HEK293 (cell line): ENCODE data around the gene LRRC26.

Experiments used
- CTCF ChIA-PET: fragments of 350-600 bp; formaldehyde crosslinking; extraction: SDS; loops from one replicate; lab custom pipeline; 2021; ENCODE audit warnings: antibody characterized with exemption; lab: Yijun Ruan, JAX
- POLR2A ChIA-PET: fragments of 300-600 bp; formaldehyde crosslinking; extraction: SDS; loops from one replicate; lab custom pipeline; 2020; ENCODE audit warnings: antibody characterized with exemption, inconsistent platforms; lab: Yijun Ruan, JAX
- H3K27ac ChIP-seq: fragments of 200-500 bp; sonication (Bioruptor generic); 2 replicates; pipeline ENCODE4 v1.5.1; 2014; ENCODE audit warnings: low read depth, low read length, control low read depth, inconsistent platforms; ENCODE audit errors: extremely low read depth
- H3K36me3 ChIP-seq, 2 experiments: fragments of 200-500 bp in 1 of 2; sonication (Bioruptor generic) in 1 of 2; 1 replicate in 1 of 2; 2 replicates in 1 of 2; pipeline ENCODE4 v1.5.1; 2014 to 2017; ENCODE audit warnings: inconsistent platforms in 2 of 2, low read length in 2 of 2; ENCODE audit not compliant: control insufficient read depth in 2 of 2, insufficient read depth in 1 of 2
- H3K4me1 ChIP-seq: fragments of 200-500 bp; sonication (Bioruptor generic); 2 replicates; pipeline ENCODE4 v1.5.1; 2014; ENCODE audit warnings: mild to moderate bottlenecking, low read length, inconsistent platforms; ENCODE audit not compliant: control insufficient read depth, insufficient read depth
- H3K4me3 ChIP-seq: 2 replicates; pipeline ENCODE4 v1.5.1; 2011; ENCODE audit warnings: low read depth, mild to moderate bottlenecking, control low read depth, low read length, moderate library complexity
- H3K9me3 ChIP-seq: fragments of 200-500 bp; sonication (Bioruptor generic); 2 replicates; pipeline ENCODE4 v1.5.1; 2014; ENCODE audit warnings: low read depth, low read length, inconsistent platforms; ENCODE audit not compliant: control insufficient read depth, insufficient read depth
- BCL11B ChIP-seq: fragments of 450-650 bp; formaldehyde crosslinking; IDR thresholded peaks from 2 replicates; pipeline ENCODE4 v1.5.1; 2016; ENCODE audit warnings: low read depth, missing biosample characterization, missing genetic modification characterization
- GLIS1 ChIP-seq: fragments of 450-650 bp; formaldehyde crosslinking; IDR thresholded peaks from 2 replicates; pipeline ENCODE4 v1.5.1; 2016; ENCODE audit warnings: missing biosample characterization, missing genetic modification characterization
- GLIS2 ChIP-seq: fragments of 450-650 bp; formaldehyde crosslinking; IDR thresholded peaks from 2 replicates; pipeline ENCODE4 v1.5.1; 2016; ENCODE audit warnings: missing biosample characterization, missing genetic modification characterization
- HOXD13 ChIP-seq: sonication (generic); formaldehyde crosslinking; IDR thresholded peaks from 2 replicates; pipeline ENCODE4 v1.8.0; 2022; ENCODE audit warnings: missing genetic modification reagents, borderline replicate concordance
- REPIN1 ChIP-seq: fragments of 450-650 bp; formaldehyde crosslinking; IDR thresholded peaks from 2 replicates; pipeline ENCODE4 v1.5.1; 2017; ENCODE audit warnings: missing biosample characterization, missing genetic modification characterization, low read depth
- ZBTB6 ChIP-seq: fragments of 450-650 bp; formaldehyde crosslinking; IDR thresholded peaks from 2 replicates; pipeline ENCODE4 v1.5.1; 2017; ENCODE audit warnings: missing biosample characterization, missing genetic modification characterization
- ZFP69B ChIP-seq: fragments of 450-650 bp; formaldehyde crosslinking; IDR thresholded peaks from 2 replicates; pipeline ENCODE4 v1.5.1; 2016; ENCODE audit warnings: missing biosample characterization, missing genetic modification characterization
- ZIC2 ChIP-seq: fragments of 450-650 bp; formaldehyde crosslinking; IDR thresholded peaks from 2 replicates; pipeline ENCODE4 v1.5.1; 2016; ENCODE audit warnings: missing biosample characterization, missing genetic modification characterization
- ZNF16 ChIP-seq: fragments of 450-650 bp; formaldehyde crosslinking; IDR thresholded peaks from 2 replicates; pipeline ENCODE4 v1.5.1; 2016; ENCODE audit warnings: low read depth, missing biosample characterization, missing genetic modification characterization
- ZNF274 ChIP-seq, 2 experiments: fragments of 200-500 bp in 1 of 2; fragments of 450-650 bp in 1 of 2; sonication (Bioruptor generic) in 1 of 2; formaldehyde crosslinking in 1 of 2; IDR thresholded peaks; 2 replicates each; pipeline versions ENCODE4 v1.5.1 to v1.6.1; 2014 to 2016; ENCODE audit warnings: borderline replicate concordance in 1 of 2, inconsistent platforms in 1 of 2, low read length in 1 of 2, missing biosample characterization in 1 of 2, missing genetic modification characterization in 1 of 2
- ZNF335 ChIP-seq: fragments of 450-650 bp; formaldehyde crosslinking; conservative IDR thresholded peaks from 2 replicates; pipeline ENCODE4 v1.5.1; 2016; ENCODE audit warnings: missing biosample characterization, missing genetic modification characterization
- ZNF398 ChIP-seq: fragments of 450-650 bp; formaldehyde crosslinking; IDR thresholded peaks from 2 replicates; pipeline ENCODE4 v1.5.1; 2017; ENCODE audit warnings: missing biosample characterization, missing genetic modification characterization
- ZNF449 ChIP-seq: fragments of 450-650 bp; formaldehyde crosslinking; IDR thresholded peaks from 2 replicates; pipeline ENCODE4 v1.5.1; 2017; ENCODE audit warnings: missing biosample characterization, mild to moderate bottlenecking, missing genetic modification characterization, moderate library complexity
- ZNF513 ChIP-seq: fragments of 450-650 bp; IDR thresholded peaks from 2 replicates; pipeline ENCODE4 v1.5.1; 2018; ENCODE audit warnings: missing biosample characterization, missing genetic modification characterization
- ZNF785 ChIP-seq: fragments of 450-650 bp; formaldehyde crosslinking; IDR thresholded peaks from 2 replicates; pipeline ENCODE4 v1.5.1; 2016; ENCODE audit warnings: missing biosample characterization, missing genetic modification characterization

The LRRC26 gene

GRCh38 chr9:137193771-137194170, 23.9 kb upstream of the LRRC26 start:
- Histone ChIP-seq H3K27ac (no peak overlapping the region), H3K4me1 (peaks cover 8% of the 10 kb centered on the region; the same call in 1 of the 2 replicates), H3K9me3 (no peaks in the 10 kb centered on the region), H3K36me3 (peaks cover 0 to 30% of the 10 kb centered on the region in 2 experiments; a peak in 1 of 3 replicates), H3K4me3 (no peak overlapping the region)
- POLR2A ChIA-PET: interaction anchor here (0.9 to 3.1 kb wide), 6 partner anchors 18 to 107 kb away, joined by 4 to 18 read pairs (median 6); partner anchors contain the start of genes MAN1B1 and TUBB4B
- CTCF ChIA-PET: interaction anchor here (1.0 to 2.3 kb wide), 3 partner anchors 17 to 42 kb away, joined by 3 to 10 read pairs (median 9); partner anchors contain the start of gene RNF224
- TF ChIP-seq ZNF16 (tag by site-specific recombination) (no peak), ZBTB6 (0 out of 2 replicates have a peak, but pooled peaks have one; percentile 40), ZNF449 (tag by site-specific recombination) (no peak), ZNF335 (peak; percentile 68), GLIS2 (0 out of 2 replicates have a peak, but pooled peaks have one; percentile 46), ZNF274 (IDR thresholded peaks at IDR 0.05; ENCODE audit: low read length) (no peak), ZNF274 (tag by site-specific recombination; IDR thresholded peaks at IDR 0.05; ENCODE audit: borderline replicate concordance) (no peak), ZIC2 (tag by site-specific recombination) (peak; percentile 26; the same call in 1 of the 2 replicates)

GRCh38 chr9:137192859-137193258, 23.0 kb upstream of the LRRC26 start:
- Histone ChIP-seq H3K36me3 (peaks cover 0 to 30% of the 10 kb centered on the region in 2 experiments; a peak in 1 of 3 replicates), H3K4me3 (no peak overlapping the region), H3K4me1 (peaks cover 6% of the 10 kb centered on the region; the same call in 1 of the 2 replicates)
- CTCF ChIA-PET: interaction anchor here (1.0 to 2.3 kb wide), 3 partner anchors 16 to 44 kb away, joined by 4 to 9 read pairs (median 6); partner anchors contain the start of gene RNF224
- TF ChIP-seq GLIS1 (0 out of 2 replicates have a peak, but pooled peaks have one; percentile 30), ZBTB6 (0 out of 2 replicates have a peak, but pooled peaks have one; percentile 19), GLIS2 (peak; percentile 34), HOXD13 (no peak), REPIN1 (no peak), ZFP69B (tag by site-specific recombination) (no peak), BCL11B (tag by site-specific recombination) (no peak), ZIC2 (tag by site-specific recombination) (peak; percentile 77), ZNF398 (peak; percentile 94)
- TF ChIP-seq, all 188 proteins: peak for 5
- POLR2A ChIA-PET: interaction anchor here (0.9 to 7.1 kb wide), 11 partner anchors 12 to 158 kb away, joined by 3 to 178 read pairs (median 4); partner anchors contain the start of genes LRRC26, MAN1B1, NDOR1 and TMEM203
- Histone ChIP-seq H3K9me3 (no peaks in the 10 kb centered on the region), H3K27ac (no peak overlapping the region)

GRCh38 chr9:137192448-137192780, 22.6 kb upstream of the LRRC26 start:
- TF ChIP-seq ZNF513 (tag by site-specific recombination) (peak; percentile 97), ZNF785 (tag by site-specific recombination) (no peak)
- TF ChIP-seq, all 188 proteins: peak for 1
- Histone ChIP-seq H3K4me1 (peaks cover 8% of the 10 kb centered on the region), H3K27ac (no peak overlapping the region), H3K9me3 (no peaks in the 10 kb centered on the region), H3K36me3 (peaks cover 0 to 31% of the 10 kb centered on the region in 2 experiments; a peak in 1 of 3 replicates), H3K4me3 (no peak overlapping the region)
- ChIA-PET POLR2A (interaction anchor here (0.6 to 7.1 kb wide), 12 partner anchors 12 to 157 kb away, joined by 3 to 178 read pairs (median 4); partner anchors contain the start of genes LRRC26, MAN1B1, NDOR1 and TMEM203), CTCF (interaction anchor here (0.6 to 2.3 kb wide), 4 partner anchors 13 to 44 kb away, joined by 4 to 9 read pairs (median 5); partner anchors contain the start of genes NDOR1, RNF224 and TMEM203)
